H9 (cell line): Measurements from ENCODE around the gene ASIC3. TPM values are rescaled to one million over a fixed set of nuclear protein-coding genes. Genes with fewer than 3 reads are reported as not detected.

ENCODE experiments used
- DNase-seq: peaks from one replicate; pipeline ENCODE4 v3.0.0-alpha.2; 2017
- H2AFZ ChIP-seq: one replicate; pipeline ENCODE4 v1.6.1; 2013; ENCODE audit warnings: mild to moderate bottlenecking, low read length, control low read depth, moderate library complexity
- H2AK5ac ChIP-seq: 2 replicates; pipeline ENCODE4 v1.6.1; 2013; ENCODE audit warnings: low read length, control low read depth, mixed read lengths; ENCODE audit not compliant: insufficient read length
- H2BK120ac ChIP-seq: one replicate; pipeline ENCODE4 v1.6.1; 2013; ENCODE audit warnings: low read depth, mild to moderate bottlenecking, low read length, control low read depth, inconsistent platforms; ENCODE audit not compliant: poor library complexity, severe bottlenecking
- H2BK12ac ChIP-seq: 2 replicates; pipeline ENCODE4 v1.6.1; 2013; ENCODE audit warnings: low read length, control low read depth, mixed read lengths, low read depth; ENCODE audit not compliant: insufficient read length
- H2BK15ac ChIP-seq: 2 replicates; pipeline ENCODE4 v1.6.1; 2013; ENCODE audit warnings: low read depth, low read length, control low read depth
- H2BK20ac ChIP-seq: one replicate; pipeline ENCODE4 v1.6.1; 2013; ENCODE audit warnings: low read depth, mild to moderate bottlenecking, low read length, control low read depth, inconsistent platforms; ENCODE audit not compliant: poor library complexity, severe bottlenecking
- H2BK5ac ChIP-seq: 2 replicates; pipeline ENCODE4 v1.6.1; 2013; ENCODE audit warnings: low read length, control low read depth, mixed read lengths; ENCODE audit not compliant: insufficient read length
- H3K14ac ChIP-seq: 2 replicates; pipeline ENCODE4 v1.6.1; 2013; ENCODE audit warnings: low read length, control low read depth; ENCODE audit not compliant: insufficient read depth
- H3K18ac ChIP-seq: 2 replicates; pipeline ENCODE4 v1.6.1; 2013; ENCODE audit warnings: low read depth, mild to moderate bottlenecking, mixed read lengths, low read length, control low read depth; ENCODE audit not compliant: insufficient read length
- H3K23ac ChIP-seq: 2 replicates; pipeline ENCODE4 v1.6.1; 2013; ENCODE audit warnings: low read length, control low read depth, mixed read lengths, low read depth; ENCODE audit not compliant: insufficient read length
- H3K23me2 ChIP-seq: 2 replicates; pipeline ENCODE4 v1.6.1; 2013; ENCODE audit warnings: low read depth, mild to moderate bottlenecking, mixed read lengths, low read length, control low read depth; ENCODE audit not compliant: insufficient read length, poor library complexity, severe bottlenecking
- H3K27ac ChIP-seq: 2 replicates; pipeline ENCODE4 v1.5.1; 2013; ENCODE audit warnings: low read length, control low read depth, mixed read lengths, low read depth; ENCODE audit not compliant: insufficient read length
- H3K27me3 ChIP-seq: 2 replicates; pipeline ENCODE4 v1.6.1; 2013; ENCODE audit warnings: low read length, control low read depth, inconsistent platforms; ENCODE audit not compliant: insufficient read depth
- H3K4ac ChIP-seq: 2 replicates; pipeline ENCODE4 v1.6.1; 2013; ENCODE audit warnings: low read depth, mild to moderate bottlenecking, control low read depth, inconsistent platforms, low read length, moderate library complexity
- H3K4me1 ChIP-seq: 2 replicates; pipeline ENCODE4 v1.6.1; 2013; ENCODE audit warnings: low read length, control low read depth, inconsistent platforms; ENCODE audit not compliant: insufficient read depth
- H3K4me2 ChIP-seq: 2 replicates; pipeline ENCODE4 v1.6.1; 2013; ENCODE audit warnings: low read length, control low read depth, mixed read lengths; ENCODE audit not compliant: insufficient read length, insufficient read depth
- H3K56ac ChIP-seq: 2 replicates; pipeline ENCODE4 v1.6.1; 2013; ENCODE audit warnings: low read depth, mild to moderate bottlenecking, mixed read lengths, low read length, control low read depth; ENCODE audit not compliant: insufficient read length
- H3K79me1 ChIP-seq: 2 replicates; pipeline ENCODE4 v1.6.1; 2013; ENCODE audit warnings: low read depth, mild to moderate bottlenecking, moderate library complexity, low read length, control low read depth, inconsistent platforms; ENCODE audit not compliant: insufficient read depth, poor library complexity, severe bottlenecking
- H3K79me2 ChIP-seq: 2 replicates; pipeline ENCODE4 v1.6.1; 2013; ENCODE audit warnings: low read length, control low read depth, inconsistent platforms; ENCODE audit not compliant: insufficient read depth
- H3K9ac ChIP-seq: 2 replicates; pipeline ENCODE4 v1.6.1; 2013; ENCODE audit warnings: low read length, control low read depth, mixed read lengths; ENCODE audit not compliant: insufficient read length; ENCODE audit errors: extremely low read depth
- H3K9me3 ChIP-seq: one replicate; pipeline ENCODE4 v1.6.1; 2013; ENCODE audit warnings: low read depth, low read length, inconsistent platforms; ENCODE audit not compliant: control insufficient read depth
- H3T11ph ChIP-seq: one replicate; pipeline ENCODE4 v1.6.1; 2013; ENCODE audit warnings: mild to moderate bottlenecking, low read length, control low read depth, inconsistent platforms
- H4K20me1 ChIP-seq: one replicate; pipeline ENCODE4 v1.6.1; 2013; ENCODE audit not compliant: control insufficient read depth, insufficient read length, insufficient read depth
- H4K5ac ChIP-seq: 2 replicates; pipeline ENCODE4 v1.6.1; 2013; ENCODE audit warnings: low read depth, mild to moderate bottlenecking, mixed read lengths, low read length, control low read depth; ENCODE audit not compliant: insufficient read length
- H4K8ac ChIP-seq: replicated peaks from 2 replicates; pipeline ENCODE4 v1.6.1; 2013; ENCODE audit warnings: low read length, control low read depth, mixed read lengths, low read depth; ENCODE audit not compliant: insufficient read length
- H4K91ac ChIP-seq: 2 replicates; pipeline ENCODE4 v1.6.1; 2013; ENCODE audit warnings: low read depth, mild to moderate bottlenecking, moderate library complexity, mixed read lengths, low read length, control low read depth; ENCODE audit not compliant: insufficient read length
- H3K27ac Mint-ChIP-seq, 3 experiments: 2 replicates in 2 of 3; 3 replicates in 1 of 3; pipeline ENCODE4 v1.8.0; 2020 to 2021; ENCODE audit warnings: mixed read lengths in 3 of 3, mild to moderate bottlenecking in 1 of 3, moderate library complexity in 1 of 3
- H3K27me3 Mint-ChIP-seq: 2 replicates; pipeline ENCODE4 v1.8.0; 2021; ENCODE audit warnings: low read depth, mild to moderate bottlenecking, moderate library complexity, mixed read lengths
- H3K36me3 Mint-ChIP-seq, 3 experiments: 2 replicates in 2 of 3; 3 replicates in 1 of 3; pipeline ENCODE4 v1.8.0; 2020 to 2021; ENCODE audit warnings: low read depth in 3 of 3, mixed read lengths in 3 of 3; ENCODE audit not compliant: insufficient read depth in 1 of 3
- H3K4me1 Mint-ChIP-seq, 2 experiments: 2 replicates each; pipeline ENCODE4 v1.8.0; 2020; ENCODE audit warnings: mixed read lengths in 2 of 2
- H3K4me3 Mint-ChIP-seq, 2 experiments: 2 replicates in 1 of 2; 3 replicates in 1 of 2; pipeline ENCODE4 v1.8.0; 2020 to 2021; ENCODE audit warnings: mild to moderate bottlenecking in 2 of 2, mixed read lengths in 2 of 2, moderate library complexity in 1 of 2
- H3K9me3 Mint-ChIP-seq, 2 experiments: 2 replicates in 1 of 2; 3 replicates in 1 of 2; pipeline ENCODE4 v1.8.0; 2020; ENCODE audit warnings: mild to moderate bottlenecking in 2 of 2, mixed read lengths in 2 of 2, moderate library complexity in 1 of 2
- WGBS: extraction: QIAGEN DNeasy Blood & Tissue Kit; methylation state at CpG from one replicate; pipeline ENCODE4 v1.1.7; 2013; ENCODE audit warnings: missing lambda C conversion rate, low lambda C conversion rate, mixed read lengths; ENCODE audit not compliant: insufficient read length; ENCODE audit errors: extremely low coverage; 5-methylcytosine and 5-hydroxymethylcytosine counted together
- total RNA-seq: library from RNA; stranded (reverse); gene quantifications from 2 replicates; pipeline ENCODE4 v1.2.1, GENCODE V29; 2021
- TF ChIP-seq, protein P1 (sequence below): fragments of 200-600 bp; sonication (generic); conservative IDR thresholded peaks from 3 replicates; pipeline ENCODE4 v1.8.0; 2021; ENCODE audit warnings: antibody characterized with exemption, mild to moderate bottlenecking

ASIC3 gene
- total RNA-seq, 1 experiment from 2014 or later, result 1.7 TPM

DNA sequence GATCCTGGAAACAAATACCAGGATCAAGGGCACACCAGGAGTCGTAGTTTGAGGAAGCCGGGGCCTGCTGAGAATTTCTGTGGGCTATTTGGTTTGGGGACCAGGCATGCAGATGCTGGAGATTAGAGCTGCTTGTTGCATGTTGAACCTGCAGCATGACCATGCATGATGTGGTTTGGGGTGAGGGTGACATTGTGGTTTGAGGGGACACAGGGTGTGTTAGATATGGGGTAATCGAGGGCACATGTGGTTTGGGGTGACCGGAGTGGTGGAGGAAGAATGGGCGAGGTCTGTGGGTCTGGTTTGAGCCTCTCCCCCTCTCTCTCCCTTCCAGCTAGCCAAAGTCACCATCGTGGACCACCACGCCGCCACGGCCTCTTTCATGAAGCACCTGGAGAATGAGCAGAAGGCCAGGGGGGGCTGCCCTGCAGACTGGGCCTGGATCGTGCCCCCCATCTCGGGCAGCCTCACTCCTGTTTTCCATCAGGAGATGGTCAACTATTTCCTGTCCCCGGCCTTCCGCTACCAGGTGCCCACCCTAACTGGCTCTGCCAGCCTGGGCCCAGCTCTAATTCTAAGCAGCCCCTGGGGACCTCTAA is 47.3 kb upstream of the ASIC3 start:
- no peaks in the 10 kb centered on the region for H3K79me2 ChIP-seq
- no peak overlapping the region for H2BK20ac ChIP-seq
- Mint-ChIP-seq H3K36me3 (peaks cover 0 to 2% (median 0%) of the 10 kb centered on the region in 3 experiments; a peak in 1 of 7 replicates), H3K27me3 (peaks cover 1% of the 10 kb centered on the region), H3K27ac (no peak overlapping the region; a peak in 1 of 7 replicates), H3K4me1 (peaks cover 0 to 7% of the 10 kb centered on the region in 2 experiments; a peak in 1 of 4 replicates), H3K4me3 (no peak overlapping the region), H3K9me3 (no peaks in the 10 kb centered on the region)
- no peaks in the 10 kb centered on the region for H4K20me1 ChIP-seq
- no peak overlapping the region for H4K91ac ChIP-seq
- H3K9me3 ChIP-seq, result no peaks in the 10 kb centered on the region
- H4K5ac ChIP-seq, result no peak overlapping the region
- H2BK12ac ChIP-seq, result no peak overlapping the region
- no CpG with 5 or more reads among the region's 13 CpGs for WGBS
- no peak overlapping the region for H3K18ac ChIP-seq
- no peaks in the 10 kb centered on the region; the same call in 1 of the 2 replicates for H3K4me1 ChIP-seq
- no peak for DNase-seq
- no peak overlapping the region for H2BK5ac ChIP-seq
- no peak overlapping the region for H3K9ac ChIP-seq
- no peak overlapping the region for H3K4ac ChIP-seq
- no peak overlapping the region for H3K56ac ChIP-seq
- TF ChIP-seq, protein P1, sequence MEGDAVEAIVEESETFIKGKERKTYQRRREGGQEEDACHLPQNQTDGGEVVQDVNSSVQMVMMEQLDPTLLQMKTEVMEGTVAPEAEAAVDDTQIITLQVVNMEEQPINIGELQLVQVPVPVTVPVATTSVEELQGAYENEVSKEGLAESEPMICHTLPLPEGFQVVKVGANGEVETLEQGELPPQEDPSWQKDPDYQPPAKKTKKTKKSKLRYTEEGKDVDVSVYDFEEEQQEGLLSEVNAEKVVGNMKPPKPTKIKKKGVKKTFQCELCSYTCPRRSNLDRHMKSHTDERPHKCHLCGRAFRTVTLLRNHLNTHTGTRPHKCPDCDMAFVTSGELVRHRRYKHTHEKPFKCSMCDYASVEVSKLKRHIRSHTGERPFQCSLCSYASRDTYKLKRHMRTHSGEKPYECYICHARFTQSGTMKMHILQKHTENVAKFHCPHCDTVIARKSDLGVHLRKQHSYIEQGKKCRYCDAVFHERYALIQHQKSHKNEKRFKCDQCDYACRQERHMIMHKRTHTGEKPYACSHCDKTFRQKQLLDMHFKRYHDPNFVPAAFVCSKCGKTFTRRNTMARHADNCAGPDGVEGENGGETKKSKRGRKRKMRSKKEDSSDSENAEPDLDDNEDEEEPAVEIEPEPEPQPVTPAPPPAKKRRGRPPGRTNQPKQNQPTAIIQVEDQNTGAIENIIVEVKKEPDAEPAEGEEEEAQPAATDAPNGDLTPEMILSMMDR, result no peak
- no peak overlapping the region for H3T11ph ChIP-seq
- H3K27ac ChIP-seq, result no peak overlapping the region
- H3K27me3 ChIP-seq, result no peaks in the 10 kb centered on the region
- no peaks in the 10 kb centered on the region for H3K79me1 ChIP-seq
- no peak overlapping the region for H2BK120ac ChIP-seq
- H3K4me2 ChIP-seq, result no peak overlapping the region
- no peak overlapping the region for H2AK5ac ChIP-seq
- H3K23me2 ChIP-seq, result peaks cover 4% of the 10 kb centered on the region
- no peak overlapping the region for H3K23ac ChIP-seq
- no peak overlapping the region for H4K8ac ChIP-seq
- H2AFZ ChIP-seq, result no peak overlapping the region
- no peak overlapping the region for H2BK15ac ChIP-seq
- H3K14ac ChIP-seq, result no peak overlapping the region; the same call in 1 of the 2 replicates
